H1 (cell line): ENCODE measurements around the gene RPSA. TPM values are rescaled to one million over a fixed set of nuclear protein-coding genes. Genes with fewer than 3 reads are reported as not detected.

Experiments
- CHD2 ChIP-seq: IDR thresholded peaks from 2 replicates; pipeline ENCODE4 v1.6.1; 2012; ENCODE audit warnings: low read length, improper control_type of control experiment
- EZH2 ChIP-seq: fragments of 200-600 bp; sonication (generic); IDR thresholded peaks from 2 replicates; pipeline ENCODE4 v1.7.1; 2012; ENCODE audit warnings: low read depth, mild to moderate bottlenecking, moderate library complexity, low read length, inconsistent platforms; ENCODE audit not compliant: severe bottlenecking
- KDM5A ChIP-seq: fragments of 200-600 bp; IDR thresholded peaks from 2 replicates; pipeline ENCODE4 v1.7.1; 2012; ENCODE audit warnings: mild to moderate bottlenecking, low read length, inconsistent platforms, mixed read lengths
- NRF1 ChIP-seq: IDR thresholded peaks from 2 replicates; pipeline ENCODE4 v1.6.1; 2011; ENCODE audit warnings: mild to moderate bottlenecking, low read depth, low read length, improper control_type of control experiment
- PHF8 ChIP-seq: fragments of 200-600 bp; sonication (generic); conservative IDR thresholded peaks from 2 replicates; pipeline ENCODE4 v1.7.1; 2012; ENCODE audit warnings: low read depth, mild to moderate bottlenecking, inconsistent platforms, low read length, moderate library complexity
- RFX5 ChIP-seq: IDR thresholded peaks from 2 replicates; pipeline ENCODE4 v1.6.1; 2011; ENCODE audit warnings: low read depth, low read length, improper control_type of control experiment, borderline replicate concordance
- RNF2 ChIP-seq: fragments of 200-900, 300-1000 bp; sonication (generic); IDR thresholded peaks from 2 replicates; pipeline ENCODE4 v1.7.1; 2016; ENCODE audit warnings: borderline replicate concordance, low read depth, mild to moderate bottlenecking, antibody characterized with exemption, low read length; ENCODE audit not compliant: poor library complexity, severe bottlenecking; ENCODE audit errors: missing control alignments
- TAF1 ChIP-seq: IDR thresholded peaks from 2 replicates; pipeline ENCODE4 v1.6.1; 2011; ENCODE audit warnings: mild to moderate bottlenecking, low read depth, low read length
- YY1 ChIP-seq: IDR thresholded peaks from 2 replicates; pipeline ENCODE4 v1.6.1; 2011; ENCODE audit warnings: low read depth, mild to moderate bottlenecking, low read length
- polyA plus RNA-seq, 7 experiments: library from polyadenylated mRNA; depleted of rRNA in 3 of 7; stranded (reverse) in 5 of 7; unstranded in 2 of 7; fragments of >200 nt in 5 of 7; fragments of 200-250 nt in 2 of 7; gene quantifications; 1 replicate in 5 of 7; 2 replicates in 1 of 7; 4 replicates in 1 of 7; pipeline versions ENCODE4 v1.2.1 to v1.2.3, GENCODE V29; 2011 to 2013; ENCODE audit warnings: missing spikeins in 2 of 7, mixed read lengths in 2 of 7
- total RNA-seq: library from RNA; stranded (reverse); fragmentation: NEBNext Ultra II Directional; extraction: Animal tissue kit (Norgen Biotek cat#: 25700); gene quantifications from 2 replicates; pipeline ENCODE4 v1.2.1, GENCODE V29; 2021
- TF ChIP-seq, protein P1 (sequence below): fragments of 300-600 bp; sonication (generic); IDR thresholded peaks from 2 replicates; pipeline ENCODE4 v1.7.1; 2012; ENCODE audit warnings: low read length, moderate library complexity, mild to moderate bottlenecking, inconsistent platforms; ENCODE audit not compliant: insufficient replicate concordance
- TF ChIP-seq, protein P2 (sequence below): IDR thresholded peaks from 2 replicates; pipeline ENCODE4 v1.6.1; 2011; ENCODE audit warnings: low read depth, mild to moderate bottlenecking, low read length; ENCODE audit not compliant: insufficient read depth

RPSA gene
- total and polyA plus RNA-seq, 2 of the 8 experiments (the other 6 are each of a cell fraction or from before 2014, with no cell fraction given) = 2,661 to 7,468 TPM

DNA sequence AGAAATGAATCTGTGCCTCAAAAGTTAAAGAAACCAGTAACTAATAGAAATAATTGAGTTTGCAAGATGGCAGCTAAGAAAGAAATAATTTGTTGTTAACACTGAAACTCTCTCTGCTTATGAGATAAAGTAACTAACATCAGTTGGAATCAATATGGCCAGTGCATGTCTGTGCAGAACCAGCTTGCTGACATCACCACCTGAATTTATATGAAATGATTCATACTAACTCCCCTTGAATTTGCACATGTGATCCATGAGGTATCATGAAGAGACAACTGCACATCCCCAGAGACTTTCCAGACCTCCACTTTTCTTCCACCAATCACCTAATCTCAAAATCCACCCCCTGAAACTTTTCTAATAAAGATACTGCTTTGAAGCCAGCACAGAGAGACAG lies 33.7 kb upstream of the RPSA start (continued):
- TF ChIP-seq, protein P1, sequence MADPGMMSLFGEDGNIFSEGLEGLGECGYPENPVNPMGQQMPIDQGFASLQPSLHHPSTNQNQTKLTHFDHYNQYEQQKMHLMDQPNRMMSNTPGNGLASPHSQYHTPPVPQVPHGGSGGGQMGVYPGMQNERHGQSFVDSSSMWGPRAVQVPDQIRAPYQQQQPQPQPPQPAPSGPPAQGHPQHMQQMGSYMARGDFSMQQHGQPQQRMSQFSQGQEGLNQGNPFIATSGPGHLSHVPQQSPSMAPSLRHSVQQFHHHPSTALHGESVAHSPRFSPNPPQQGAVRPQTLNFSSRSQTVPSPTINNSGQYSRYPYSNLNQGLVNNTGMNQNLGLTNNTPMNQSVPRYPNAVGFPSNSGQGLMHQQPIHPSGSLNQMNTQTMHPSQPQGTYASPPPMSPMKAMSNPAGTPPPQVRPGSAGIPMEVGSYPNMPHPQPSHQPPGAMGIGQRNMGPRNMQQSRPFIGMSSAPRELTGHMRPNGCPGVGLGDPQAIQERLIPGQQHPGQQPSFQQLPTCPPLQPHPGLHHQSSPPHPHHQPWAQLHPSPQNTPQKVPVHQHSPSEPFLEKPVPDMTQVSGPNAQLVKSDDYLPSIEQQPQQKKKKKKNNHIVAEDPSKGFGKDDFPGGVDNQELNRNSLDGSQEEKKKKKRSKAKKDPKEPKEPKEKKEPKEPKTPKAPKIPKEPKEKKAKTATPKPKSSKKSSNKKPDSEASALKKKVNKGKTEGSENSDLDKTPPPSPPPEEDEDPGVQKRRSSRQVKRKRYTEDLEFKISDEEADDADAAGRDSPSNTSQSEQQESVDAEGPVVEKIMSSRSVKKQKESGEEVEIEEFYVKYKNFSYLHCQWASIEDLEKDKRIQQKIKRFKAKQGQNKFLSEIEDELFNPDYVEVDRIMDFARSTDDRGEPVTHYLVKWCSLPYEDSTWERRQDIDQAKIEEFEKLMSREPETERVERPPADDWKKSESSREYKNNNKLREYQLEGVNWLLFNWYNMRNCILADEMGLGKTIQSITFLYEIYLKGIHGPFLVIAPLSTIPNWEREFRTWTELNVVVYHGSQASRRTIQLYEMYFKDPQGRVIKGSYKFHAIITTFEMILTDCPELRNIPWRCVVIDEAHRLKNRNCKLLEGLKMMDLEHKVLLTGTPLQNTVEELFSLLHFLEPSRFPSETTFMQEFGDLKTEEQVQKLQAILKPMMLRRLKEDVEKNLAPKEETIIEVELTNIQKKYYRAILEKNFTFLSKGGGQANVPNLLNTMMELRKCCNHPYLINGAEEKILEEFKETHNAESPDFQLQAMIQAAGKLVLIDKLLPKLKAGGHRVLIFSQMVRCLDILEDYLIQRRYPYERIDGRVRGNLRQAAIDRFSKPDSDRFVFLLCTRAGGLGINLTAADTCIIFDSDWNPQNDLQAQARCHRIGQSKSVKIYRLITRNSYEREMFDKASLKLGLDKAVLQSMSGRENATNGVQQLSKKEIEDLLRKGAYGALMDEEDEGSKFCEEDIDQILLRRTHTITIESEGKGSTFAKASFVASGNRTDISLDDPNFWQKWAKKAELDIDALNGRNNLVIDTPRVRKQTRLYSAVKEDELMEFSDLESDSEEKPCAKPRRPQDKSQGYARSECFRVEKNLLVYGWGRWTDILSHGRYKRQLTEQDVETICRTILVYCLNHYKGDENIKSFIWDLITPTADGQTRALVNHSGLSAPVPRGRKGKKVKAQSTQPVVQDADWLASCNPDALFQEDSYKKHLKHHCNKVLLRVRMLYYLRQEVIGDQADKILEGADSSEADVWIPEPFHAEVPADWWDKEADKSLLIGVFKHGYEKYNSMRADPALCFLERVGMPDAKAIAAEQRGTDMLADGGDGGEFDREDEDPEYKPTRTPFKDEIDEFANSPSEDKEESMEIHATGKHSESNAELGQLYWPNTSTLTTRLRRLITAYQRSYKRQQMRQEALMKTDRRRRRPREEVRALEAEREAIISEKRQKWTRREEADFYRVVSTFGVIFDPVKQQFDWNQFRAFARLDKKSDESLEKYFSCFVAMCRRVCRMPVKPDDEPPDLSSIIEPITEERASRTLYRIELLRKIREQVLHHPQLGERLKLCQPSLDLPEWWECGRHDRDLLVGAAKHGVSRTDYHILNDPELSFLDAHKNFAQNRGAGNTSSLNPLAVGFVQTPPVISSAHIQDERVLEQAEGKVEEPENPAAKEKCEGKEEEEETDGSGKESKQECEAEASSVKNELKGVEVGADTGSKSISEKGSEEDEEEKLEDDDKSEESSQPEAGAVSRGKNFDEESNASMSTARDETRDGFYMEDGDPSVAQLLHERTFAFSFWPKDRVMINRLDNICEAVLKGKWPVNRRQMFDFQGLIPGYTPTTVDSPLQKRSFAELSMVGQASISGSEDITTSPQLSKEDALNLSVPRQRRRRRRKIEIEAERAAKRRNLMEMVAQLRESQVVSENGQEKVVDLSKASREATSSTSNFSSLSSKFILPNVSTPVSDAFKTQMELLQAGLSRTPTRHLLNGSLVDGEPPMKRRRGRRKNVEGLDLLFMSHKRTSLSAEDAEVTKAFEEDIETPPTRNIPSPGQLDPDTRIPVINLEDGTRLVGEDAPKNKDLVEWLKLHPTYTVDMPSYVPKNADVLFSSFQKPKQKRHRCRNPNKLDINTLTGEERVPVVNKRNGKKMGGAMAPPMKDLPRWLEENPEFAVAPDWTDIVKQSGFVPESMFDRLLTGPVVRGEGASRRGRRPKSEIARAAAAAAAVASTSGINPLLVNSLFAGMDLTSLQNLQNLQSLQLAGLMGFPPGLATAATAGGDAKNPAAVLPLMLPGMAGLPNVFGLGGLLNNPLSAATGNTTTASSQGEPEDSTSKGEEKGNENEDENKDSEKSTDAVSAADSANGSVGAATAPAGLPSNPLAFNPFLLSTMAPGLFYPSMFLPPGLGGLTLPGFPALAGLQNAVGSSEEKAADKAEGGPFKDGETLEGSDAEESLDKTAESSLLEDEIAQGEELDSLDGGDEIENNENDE = no peak
- no peak for TF ChIP-seq EZH2
- TF ChIP-seq NRF1 = no peak
- TF ChIP-seq, protein P2, sequence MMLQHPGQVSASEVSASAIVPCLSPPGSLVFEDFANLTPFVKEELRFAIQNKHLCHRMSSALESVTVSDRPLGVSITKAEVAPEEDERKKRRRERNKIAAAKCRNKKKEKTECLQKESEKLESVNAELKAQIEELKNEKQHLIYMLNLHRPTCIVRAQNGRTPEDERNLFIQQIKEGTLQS = no peak
- no peak for TF ChIP-seq RNF2
- TF ChIP-seq KDM5A = no peak
- no peak for TF ChIP-seq RFX5
- no peak for TF ChIP-seq CHD2
- TF ChIP-seq TAF1 = no peak
- no peak for TF ChIP-seq PHF8
- no peak for TF ChIP-seq YY1
